A549 (cell line): ENCODE data around the gene TOR1B. TPM values are rescaled to one million over a fixed set of nuclear protein-coding genes. Genes with fewer than 3 reads are reported as not detected.

Source experiments
- ATAC-seq, 2 experiments: fragments of 200-7000 bp in 1 of 2; fragments of >200 bp in 1 of 2; cut with Nextera tagmentation in 1 of 2; cut with Tn5 transposase in 1 of 2; 3 replicates each; pipeline versions ENCODE4 v1.8.0 to v1.9.1; 2018 to 2020; ENCODE audit warnings: mild to moderate bottlenecking in 1 of 2, moderate library complexity in 1 of 2
- CTCF ChIA-PET: fragments of 300-600 bp; sonication (Branson Sonifier 250); formaldehyde crosslinking; extraction: SDS; loops from one replicate; lab custom pipeline; 2021; ENCODE audit warnings: antibody characterized with exemption, inconsistent platforms; lab: Yijun Ruan, JAX
- POLR2A ChIA-PET: fragments of 350-600 bp; formaldehyde crosslinking; extraction: SDS; loops from one replicate; lab custom pipeline; 2021; ENCODE audit warnings: antibody characterized with exemption, inconsistent platforms; lab: Yijun Ruan, JAX
- DNase-seq, 2 experiments: peaks; one replicate each; pipeline versions ENCODE4 v3.0.0 to v3.0.0-alpha.2; 2011 to 2016; ENCODE audit warnings: low read depth in 1 of 2, low spot score in 1 of 2
- FAIRE-seq: peaks from 2 replicates; lab custom pipeline; 2011; peaks lifted over from hg19 to GRCh38; lab: Jason Lieb, UNC
- H3K27ac ChIP-seq, 2 experiments: fragments of >200 bp; sonication (Bioruptor Twin); formaldehyde crosslinking; 3 replicates each; pipeline ENCODE4 v1.5.1; 2016 to 2017
- H3K4me1 ChIP-seq: fragments of >200 bp; sonication (Bioruptor Twin); formaldehyde crosslinking; 3 replicates; pipeline ENCODE4 v1.6.1; 2016
- H3K4me2 ChIP-seq: fragments of >200 bp; sonication (Bioruptor Twin); formaldehyde crosslinking; 3 replicates; pipeline ENCODE4 v1.6.1; 2016
- H3K4me3 ChIP-seq: fragments of >200 bp; sonication (Bioruptor Twin); formaldehyde crosslinking; 3 replicates; pipeline ENCODE4 v1.5.1; 2016
- H3K9me3 ChIP-seq: fragments of >200 bp; sonication (Bioruptor Twin); formaldehyde crosslinking; 3 replicates; pipeline ENCODE4 v1.6.1; 2016
- ATOH8 ChIP-seq: fragments of 250-450 bp; sonication (Bioruptor Pico); IDR thresholded peaks from 2 replicates; pipeline ENCODE4 v1.5.0; 2020; ENCODE audit warnings: low read depth, mild to moderate bottlenecking, moderate library complexity
- BHLHE40 ChIP-seq: IDR thresholded peaks from 2 replicates; pipeline ENCODE4 v1.6.1; 2012; ENCODE audit warnings: low read depth, low read length, inconsistent platforms
- CBX8 ChIP-seq: fragments of 200-600 bp; sonication (generic); IDR thresholded peaks from 2 replicates; pipeline ENCODE4 v1.6.1; 2016
- CEBPB ChIP-seq, 2 experiments: fragments of >200 bp in 1 of 2; sonication (Bioruptor Twin) in 1 of 2; formaldehyde crosslinking in 1 of 2; IDR thresholded peaks; 2 replicates each; pipeline ENCODE4 v1.6.1; 2012 to 2016
- E2F6 ChIP-seq: IDR thresholded peaks from 2 replicates; pipeline ENCODE4 v1.6.1; 2012; ENCODE audit warnings: low read depth, borderline replicate concordance
- EHF ChIP-seq: fragments of 250-450 bp; sonication (Bioruptor Pico); IDR thresholded peaks from 2 replicates; pipeline ENCODE4 v1.5.0; 2020; ENCODE audit warnings: mild to moderate bottlenecking
- EHMT2 ChIP-seq: fragments of 200-600 bp; sonication (generic); IDR thresholded peaks from 2 replicates; pipeline ENCODE4 v1.6.1; 2016; ENCODE audit warnings: antibody characterized with exemption, low read depth, mild to moderate bottlenecking, moderate library complexity
- ELK1 ChIP-seq: fragments of 150-350 bp; IDR thresholded peaks from 2 replicates; pipeline ENCODE4 v1.6.1; 2014; ENCODE audit warnings: low read depth, mild to moderate bottlenecking, low read length
- FOSL2 ChIP-seq, 2 experiments: fragments of 450-650 bp in 1 of 2; fragments of >200 bp in 1 of 2; sonication (Bioruptor Twin) in 1 of 2; formaldehyde crosslinking; IDR thresholded peaks; 2 replicates each; pipeline versions ENCODE4 v1.5.0 to v1.6.1; 2016 to 2020; ENCODE audit warnings: mild to moderate bottlenecking in 1 of 2, moderate library complexity in 1 of 2
- HOXB5 ChIP-seq: fragments of 250-450 bp; sonication (Bioruptor Pico); IDR thresholded peaks from 2 replicates; pipeline ENCODE4 v1.5.0; 2020; ENCODE audit warnings: mild to moderate bottlenecking, moderate library complexity
- KDM1A ChIP-seq: fragments of 200-600 bp; sonication (generic); IDR thresholded peaks from 2 replicates; pipeline ENCODE4 v1.6.1; 2016; ENCODE audit warnings: low read depth, mild to moderate bottlenecking
- MAFK ChIP-seq: fragments of 450-650 bp; IDR thresholded peaks from 2 replicates; pipeline ENCODE4 v1.6.1; 2014; ENCODE audit not compliant: partially characterized antibody
- MYC ChIP-seq: IDR thresholded peaks from 2 replicates; pipeline ENCODE4 v1.6.1; 2012; ENCODE audit warnings: mild to moderate bottlenecking, inconsistent platforms, low read length, improper control_type of control experiment, borderline replicate concordance
- NPAS2 ChIP-seq: fragments of 250-450 bp; sonication (Bioruptor Pico); IDR thresholded peaks from 2 replicates; pipeline ENCODE4 v1.8.0; 2022; ENCODE audit warnings: mild to moderate bottlenecking, moderate library complexity, borderline replicate concordance
- RFX5 ChIP-seq: fragments of 450-650 bp; IDR thresholded peaks from 2 replicates; pipeline ENCODE4 v1.7.1; 2014; ENCODE audit warnings: antibody characterized with exemption, mild to moderate bottlenecking, moderate library complexity
- RNF2 ChIP-seq: fragments of 200-600 bp; sonication (generic); IDR thresholded peaks from 2 replicates; pipeline ENCODE4 v1.6.1; 2016; ENCODE audit warnings: low read depth, mild to moderate bottlenecking, antibody characterized with exemption, moderate library complexity, borderline replicate concordance
- SMC3 ChIP-seq: fragments of >200 bp; sonication (Bioruptor Twin); formaldehyde crosslinking; IDR thresholded peaks from 3 replicates; pipeline ENCODE4 v1.6.1; 2018; ENCODE audit warnings: inconsistent platforms
- TFCP2L1 ChIP-seq: fragments of 250-450 bp; sonication (Bioruptor Pico); IDR thresholded peaks from 2 replicates; pipeline ENCODE4 v1.5.0; 2021; ENCODE audit warnings: mild to moderate bottlenecking
- TP53 ChIP-seq: fragments of 250-450 bp; sonication (Bioruptor Pico); IDR thresholded peaks from 2 replicates; pipeline ENCODE4 v1.5.0; 2021; ENCODE audit warnings: mild to moderate bottlenecking, moderate library complexity
- WGBS: methylation state at CpG from one replicate; pipeline ENCODE4 v1.1.6; 2017; ENCODE audit errors: missing lambda C conversion rate; 5-methylcytosine and 5-hydroxymethylcytosine counted together
- polyA plus RNA-seq, 4 experiments: library from polyadenylated mRNA; depleted of rRNA in 3 of 4; stranded (reverse); fragments of >200 nt; fragmentation: RNase III in 1 of 4; extraction: RNeasy Plus Mini Kit Qiagen cat#74134 plus additional on column Dnase treatment in 1 of 4; gene quantifications; 2 replicates in 3 of 4; 3 replicates in 1 of 4; pipeline ENCODE4 v1.2.3, GENCODE V29; 2011 to 2017
- TF ChIP-seq, protein P1 (sequence below): fragments of 450-650 bp; IDR thresholded peaks from 2 replicates; pipeline ENCODE4 v1.6.1; 2014; ENCODE audit warnings: antibody characterized with exemption

TOR1B gene
- polyA plus RNA-seq, 2 of the 4 experiments (the other 2 are of a cell fraction), result 24.9 to 32.4 TPM

DNA sequence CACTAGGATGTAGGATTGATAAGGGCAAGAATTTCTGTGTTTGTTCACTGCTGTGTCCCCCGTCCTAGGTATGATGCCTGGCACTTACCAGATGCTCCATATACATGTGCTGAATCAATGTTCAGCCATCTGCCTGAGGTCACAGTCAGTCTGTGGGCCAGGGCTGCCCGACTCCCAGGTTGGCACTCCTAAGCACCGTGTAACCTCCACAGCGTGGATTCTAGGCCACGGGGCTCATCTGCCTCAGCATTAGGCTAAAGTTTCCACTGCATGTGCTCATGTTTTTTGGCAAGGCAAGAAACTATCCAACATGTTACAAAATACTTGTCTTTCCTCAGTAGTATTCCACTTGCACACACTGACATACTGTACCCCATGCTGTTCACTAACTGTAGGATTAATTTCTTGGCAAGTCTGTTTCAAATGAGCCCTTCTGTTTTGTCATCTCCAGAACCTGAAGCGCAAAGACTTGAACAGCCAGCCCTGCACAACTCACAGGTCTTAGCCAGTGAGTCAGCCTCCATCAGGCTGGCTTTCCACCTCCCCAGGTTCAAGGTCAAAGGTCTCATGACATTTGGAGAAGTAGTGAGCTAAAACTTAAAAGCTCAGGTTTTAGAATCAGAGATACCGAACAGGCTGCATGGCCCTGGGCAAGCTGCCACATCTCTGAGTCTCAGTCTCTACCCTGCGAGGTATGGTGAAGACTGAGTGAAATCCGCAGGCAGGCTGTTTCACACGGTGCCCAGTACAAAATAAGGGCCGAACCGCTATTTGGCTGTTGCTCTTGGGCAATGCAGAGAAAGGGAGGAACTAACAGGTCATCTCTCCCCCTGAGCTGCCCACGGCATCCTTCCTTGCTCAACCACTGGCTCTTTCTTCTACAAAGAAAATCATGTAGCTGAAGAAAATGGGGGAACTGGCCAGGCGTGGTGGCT is 13.8 kb downstream of the TOR1B start:
- Histone ChIP-seq H3K4me2 (no peak overlapping the region), H3K4me3 (no peak overlapping the region), H3K27ac (no peak overlapping the region), H3K9me3 (no peaks in the 10 kb centered on the region), H3K4me1 (peaks cover 2% of the 10 kb centered on the region; the same call in 1 of the 3 replicates)
- DNase-seq, result no peak
- POLR2A ChIA-PET, result no interaction called here
- no peak for ATAC-seq
- CTCF ChIA-PET, result interaction anchor here (1.2 kb wide), 1 partner anchor 18 kb away, joined by 3 read pairs; no protein-coding TSS in a partner anchor
- no peak for TF ChIP-seq TP53 (CRISPR knock-in tag)
- no peak for TF ChIP-seq FOSL2 (IDR thresholded peaks at IDR 0.05)
- TF ChIP-seq FOSL2 (CRISPR knock-in tag; IDR thresholded peaks at IDR 0.05), result no peak
- TF ChIP-seq EHF (CRISPR knock-in tag), result no peak
- TF ChIP-seq SMC3, result no peak
- TF ChIP-seq TFCP2L1 (CRISPR knock-in tag), result no peak
- no peak for TF ChIP-seq CBX8
- no peak for TF ChIP-seq EHMT2
- whole genome bisulfite sequencing, result 93% methylated on average over 14 of the region's 14 CpGs
- FAIRE-seq, result no peak

DNA sequence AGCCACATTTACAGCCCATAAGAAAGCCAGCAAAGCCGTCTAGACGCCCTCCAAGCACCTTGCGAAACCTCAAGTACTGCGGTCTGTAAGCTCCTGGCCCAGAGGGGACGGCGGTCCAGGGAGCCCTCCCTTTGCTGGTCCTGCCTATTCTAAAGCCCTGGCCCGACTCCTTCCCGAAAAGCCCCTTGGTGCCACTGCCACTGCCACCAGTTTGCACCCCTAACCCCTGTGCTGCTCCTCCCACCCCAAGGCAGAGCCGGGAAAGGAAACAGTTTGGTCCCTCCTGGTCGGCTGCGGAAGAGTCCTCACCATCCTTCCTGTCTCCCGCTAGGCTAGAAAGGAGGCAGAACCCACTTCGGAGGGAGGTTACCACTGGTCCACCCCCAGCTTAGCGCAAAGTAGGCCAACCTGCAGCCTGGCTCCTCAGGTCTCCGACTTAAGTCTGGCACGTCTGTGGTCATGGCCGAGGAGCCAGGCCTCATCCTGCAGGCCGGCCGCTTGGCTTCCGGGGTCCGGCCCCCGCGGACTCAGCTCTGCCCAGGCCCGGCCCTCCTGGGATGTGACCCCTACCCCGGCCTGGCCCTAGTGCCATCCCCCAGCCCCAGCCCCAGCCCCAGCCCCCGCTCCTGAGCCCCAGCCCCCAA is 20.0 kb downstream of the TOR1B start:
- POLR2A ChIA-PET, result no interaction called here
- DNase-seq, result peak in 1 of 2 experiments; percentile 43

GRCh38 chr9:129823542-129823934 is 20.6 kb downstream of the TOR1B start:
- ATAC-seq (peak; percentile 63 to 66; a peak in 5 of 6 replicates), DNase-seq (peak in 1 of 2 experiments; percentile 17), FAIRE-seq (no peak)
- Histone ChIP-seq H3K4me2 (peak overlapping the region; percentile 96), H3K4me3 (peak overlapping the region; percentile 88), H3K4me1 (peaks cover 6% of the 10 kb centered on the region; the same call in 2 of the 3 replicates), H3K27ac (peak overlapping the region; percentile 96 to 98)
- POLR2A ChIA-PET, result no interaction called here
- CTCF ChIA-PET, result no interaction called here
- WGBS, result no CpG with 5 or more reads among the region's 15 CpGs
- TF ChIP-seq, protein P1, sequence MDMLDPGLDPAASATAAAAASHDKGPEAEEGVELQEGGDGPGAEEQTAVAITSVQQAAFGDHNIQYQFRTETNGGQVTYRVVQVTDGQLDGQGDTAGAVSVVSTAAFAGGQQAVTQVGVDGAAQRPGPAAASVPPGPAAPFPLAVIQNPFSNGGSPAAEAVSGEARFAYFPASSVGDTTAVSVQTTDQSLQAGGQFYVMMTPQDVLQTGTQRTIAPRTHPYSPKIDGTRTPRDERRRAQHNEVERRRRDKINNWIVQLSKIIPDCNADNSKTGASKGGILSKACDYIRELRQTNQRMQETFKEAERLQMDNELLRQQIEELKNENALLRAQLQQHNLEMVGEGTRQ, result no peak
- no peak for TF ChIP-seq BHLHE40
- TF ChIP-seq RNF2, result no peak
- no peak for TF ChIP-seq EHMT2
- TF ChIP-seq ATOH8 (CRISPR knock-in tag), result no peak
- no peak for TF ChIP-seq HOXB5 (CRISPR knock-in tag)
- no peak for TF ChIP-seq NPAS2 (CRISPR knock-in tag)
- no peak for TF ChIP-seq ELK1
- TF ChIP-seq CBX8, result no peak
- no peak for TF ChIP-seq MYC
- no peak for TF ChIP-seq MAFK
- TF ChIP-seq, all 56 proteins: peak for 0
- H3K9me3 ChIP-seq, result no peaks in the 10 kb centered on the region

More for the DNA sequence above, 20.0 kb downstream of the TOR1B start:
- no peaks in the 10 kb centered on the region for H3K9me3 ChIP-seq
- TF ChIP-seq, protein P1, result no peak
- no peak for TF ChIP-seq KDM1A
- TF ChIP-seq CEBPB (IDR thresholded peaks at IDR 0.05), result peak in 1 of 2 experiments; percentile 27; a peak in 1 of 4 replicates
- TF ChIP-seq E2F6, result no peak
- no peak for TF ChIP-seq RFX5
- TF ChIP-seq FOSL2 (IDR thresholded peaks at IDR 0.05), result no peak
- TF ChIP-seq FOSL2 (CRISPR knock-in tag; IDR thresholded peaks at IDR 0.05), result no peak
- H3K4me2 ChIP-seq, result peak overlapping the region; percentile 96
- H3K4me1 ChIP-seq, result peaks cover 6% of the 10 kb centered on the region; the same call in 2 of the 3 replicates
- CTCF ChIA-PET, result interaction anchor here (1.5 kb wide), 1 partner anchor 11 kb away, joined by 5 read pairs; no protein-coding TSS in a partner anchor
- WGBS, result 41% methylated on average over 20 of the region's 26 CpGs
- no peak for FAIRE-seq
- peak overlapping the region; percentile 96 to 98 for H3K27ac ChIP-seq
- ATAC-seq, result peak; percentile 62 to 68
- peak overlapping the region; percentile 88 for H3K4me3 ChIP-seq
